ENCODE data around the gene EPS8. TPM values are rescaled to one million over a fixed set of nuclear protein-coding genes. Genes with fewer than 3 reads are reported as not detected.

The EPS8 gene
- total RNA-seq, 1 experiment from 2014 or later, result 232 TPM

- Histone ChIP-seq H2AFZ (no peak overlapping the region), H3K4me1 (replicated peaks; ENCODE audit: insufficient read depth) (peaks cover 4% of the 10 kb centered on the region), H3K36me3 (ENCODE audit: low read depth) (no peaks in the 10 kb centered on the region), H3K4me3 (no peak overlapping the region), H3K9me3 (ENCODE audit: insufficient read depth, low read depth) (no peaks in the 10 kb centered on the region; the same call in 1 of the 2 replicates), H3K79me2 (ENCODE audit: low read depth) (no peaks in the 10 kb centered on the region), H3F3A (ENCODE audit: insufficient read depth, low read depth) (no peaks in the 10 kb centered on the region), H3K4me2 (no peak overlapping the region), H3K27me3 (ENCODE audit: insufficient read depth, low read depth) (no peaks in the 10 kb centered on the region), H4K20me1 (ENCODE audit: insufficient read depth) (no peaks in the 10 kb centered on the region), H3K27ac (no peak overlapping the region), H3K9me2 (ENCODE audit: insufficient read depth) (no peaks in the 10 kb centered on the region)
- DNase-seq, result no peak
- POLR2A ChIA-PET (ENCODE audit: unreplicated experiment), result no interaction called here
- BruUV-seq (replicated peaks), result no TSS peak
- TF ChIP-seq EZH2 (IDR thresholded peaks at IDR 0.05; ENCODE audit: low read depth) (no peak), CTCF (conservative IDR thresholded peaks at IDR 0.05) (no peak)
- CTCF ChIA-PET, result interaction anchor here (0.7 kb wide), 1 partner anchor 12 kb away, joined by 4 read pairs; no protein-coding TSS in a partner anchor
- intact Hi-C loops (cut with micrococcal nuclease; ENCODE audit: unreplicated experiment), result no loop called here
These were observed 29.2 kb upstream of the EPS8 start for GRCh38 chr12:15818418-15818817.

GRCh38 chr12:15815730-15816129 is 26.5 kb upstream of the EPS8 start:
- no peaks in the 10 kb centered on the region for H3K4me1 ChIP-seq (replicated peaks; ENCODE audit: insufficient read depth)
- no peak for TF ChIP-seq CTCF (conservative IDR thresholded peaks at IDR 0.05)
- TF ChIP-seq EZH2 (IDR thresholded peaks at IDR 0.05; ENCODE audit: low read depth), result no peak
- H2AFZ ChIP-seq, result no peak overlapping the region
- H3K27me3 ChIP-seq (ENCODE audit: insufficient read depth, low read depth), result no peaks in the 10 kb centered on the region
- H3K9me3 ChIP-seq (ENCODE audit: insufficient read depth, low read depth), result no peaks in the 10 kb centered on the region
- no peaks in the 10 kb centered on the region for H3K79me2 ChIP-seq (ENCODE audit: low read depth)
- no TSS peak for BruUV-seq (replicated peaks)
- H3K27ac ChIP-seq, result no peak overlapping the region
- DNase-seq, result no peak
- intact Hi-C loops (cut with micrococcal nuclease; ENCODE audit: unreplicated experiment), result no loop called here
- ChIA-PET CTCF (no interaction called here), POLR2A (ENCODE audit: unreplicated experiment) (interaction anchor here (0.5 kb wide), 1 partner anchor 19 kb away, joined by 6 read pairs; no protein-coding TSS in a partner anchor)
- no peaks in the 10 kb centered on the region for H4K20me1 ChIP-seq (ENCODE audit: insufficient read depth)
- no peak overlapping the region for H3K4me2 ChIP-seq
- H3K4me3 ChIP-seq, result no peak overlapping the region
- H3K36me3 ChIP-seq (ENCODE audit: low read depth), result no peaks in the 10 kb centered on the region
- H3F3A ChIP-seq (ENCODE audit: insufficient read depth, low read depth), result no peaks in the 10 kb centered on the region
- H3K9me2 ChIP-seq (ENCODE audit: insufficient read depth), result no peaks in the 10 kb centered on the region

- H4K20me1 ChIP-seq (ENCODE audit: insufficient read depth), result no peaks in the 10 kb centered on the region
- H3K36me3 ChIP-seq (ENCODE audit: low read depth), result no peaks in the 10 kb centered on the region
- CTCF ChIA-PET, result interaction anchor here (0.7 kb wide), 1 partner anchor 288 kb away, joined by 3 read pairs; no protein-coding TSS in a partner anchor
- no peaks in the 10 kb centered on the region for H3K9me3 ChIP-seq (ENCODE audit: insufficient read depth, low read depth)
- H3K27me3 ChIP-seq (ENCODE audit: insufficient read depth, low read depth), result no peaks in the 10 kb centered on the region
- H3F3A ChIP-seq (ENCODE audit: insufficient read depth, low read depth), result no peaks in the 10 kb centered on the region
- H3K4me1 ChIP-seq (replicated peaks; ENCODE audit: insufficient read depth), result no peaks in the 10 kb centered on the region
- intact Hi-C loops (cut with micrococcal nuclease; ENCODE audit: unreplicated experiment), result no loop called here
- TF ChIP-seq EZH2 (IDR thresholded peaks at IDR 0.05; ENCODE audit: low read depth) (no peak), CTCF (conservative IDR thresholded peaks at IDR 0.05) (no peak)
- H2AFZ ChIP-seq, result no peak overlapping the region
- DNase-seq, result no peak
- POLR2A ChIA-PET (ENCODE audit: unreplicated experiment), result no interaction called here
- no peak overlapping the region for H3K4me2 ChIP-seq
- no peak overlapping the region for H3K27ac ChIP-seq
- no peaks in the 10 kb centered on the region for H3K9me2 ChIP-seq (ENCODE audit: insufficient read depth)
- H3K4me3 ChIP-seq, result no peak overlapping the region
- no peaks in the 10 kb centered on the region for H3K79me2 ChIP-seq (ENCODE audit: low read depth)
- BruUV-seq (replicated peaks), result no TSS peak
These were observed 22.3 kb upstream of the EPS8 start for GRCh38 chr12:15811214-15812127.

Data from PC-9 (cell line).